Neural cell (in vitro differentiated cells): Measurements from ENCODE around the gene ASS1. TPM values are rescaled to one million over a fixed set of nuclear protein-coding genes. Genes with fewer than 3 reads are reported as not detected.

Experiments
- H2AFZ ChIP-seq: fragments of 200-600, 300-800 bp; sonication (generic), shearing (Covaris generic); 2 replicates; pipeline ENCODE4 v1.6.0; 2014; ENCODE audit warnings: low read depth, mild to moderate bottlenecking, antibody characterized with exemption, low read length, moderate library complexity
- H3F3A ChIP-seq: fragments of 200-600 bp; shearing (Covaris generic); 2 replicates; pipeline ENCODE4 v1.6.1; 2016; ENCODE audit warnings: mild to moderate bottlenecking, moderate library complexity, mixed read lengths, antibody characterized with exemption, low read length; ENCODE audit not compliant: insufficient read depth, poor library complexity, severe bottlenecking
- H3K27ac ChIP-seq: fragments of 200-600, 300-800 bp; sonication (generic), shearing (Covaris generic); 2 replicates; pipeline ENCODE4 v1.5.1; 2014; ENCODE audit warnings: mild to moderate bottlenecking, low read length, moderate library complexity
- H3K27me3 ChIP-seq: fragments of 300-800, 200-600 bp; sonication (generic), shearing (Covaris generic); 2 replicates; pipeline ENCODE4 v1.6.0; 2014; ENCODE audit warnings: mild to moderate bottlenecking, low read depth, low read length, moderate library complexity; ENCODE audit not compliant: insufficient read depth
- H3K36me3 ChIP-seq: fragments of 300-800, 200-600 bp; sonication (generic), shearing (Covaris generic); 2 replicates; pipeline ENCODE4 v1.5.1; 2014; ENCODE audit warnings: mild to moderate bottlenecking, antibody characterized with exemption, low read length, moderate library complexity; ENCODE audit not compliant: insufficient read depth
- H3K4me2 ChIP-seq: fragments of 300-800, 200-600 bp; sonication (generic), shearing (Covaris generic); 2 replicates; pipeline ENCODE4 v1.6.0; 2014; ENCODE audit warnings: mild to moderate bottlenecking, low read length
- H3K4me3 ChIP-seq: fragments of 300-800, 200-600 bp; sonication (generic), shearing (Covaris generic); 2 replicates; pipeline ENCODE4 v1.5.1; 2014; ENCODE audit warnings: mild to moderate bottlenecking, low read length, moderate library complexity
- H3K79me2 ChIP-seq: fragments of 200-600 bp; shearing (Covaris generic); replicated peaks from 2 replicates; pipeline ENCODE4 v1.6.0; 2014; ENCODE audit warnings: mild to moderate bottlenecking, low read length, moderate library complexity; ENCODE audit not compliant: insufficient read depth
- H3K9ac ChIP-seq: fragments of 300-800, 200-600 bp; sonication (generic), shearing (Covaris generic); 2 replicates; pipeline ENCODE4 v1.6.1; 2016; ENCODE audit warnings: mild to moderate bottlenecking, low read length, mixed read lengths
- H3K9me2 ChIP-seq: fragments of 200-600 bp; shearing (Covaris generic); 2 replicates; pipeline ENCODE4 v1.6.1; 2016; ENCODE audit warnings: mild to moderate bottlenecking, low read length, mixed read lengths; ENCODE audit not compliant: insufficient read depth
- H3K9me3 ChIP-seq: fragments of 200-600, 300-800 bp; sonication (generic), shearing (Covaris generic); 2 replicates; pipeline ENCODE4 v1.6.1; 2016; ENCODE audit warnings: mild to moderate bottlenecking, mixed run types, low read length, moderate library complexity, mixed read lengths
- H4K20me1 ChIP-seq: fragments of 200-600 bp; shearing (Covaris generic); 2 replicates; pipeline ENCODE4 v1.6.1; 2016; ENCODE audit warnings: mild to moderate bottlenecking, mixed run types; ENCODE audit not compliant: insufficient read depth
- CTCF ChIP-seq: fragments of 450-650 bp; IDR thresholded peaks from 2 replicates; pipeline ENCODE4 v1.5.1; 2014; ENCODE audit warnings: antibody characterized with exemption, mild to moderate bottlenecking, moderate library complexity; ENCODE audit not compliant: poor library complexity, severe bottlenecking
- EP300 ChIP-seq: fragments of 450-650 bp; conservative IDR thresholded peaks from 2 replicates; pipeline ENCODE4 v1.6.1; 2014; ENCODE audit warnings: antibody characterized with exemption, mild to moderate bottlenecking, moderate library complexity; ENCODE audit not compliant: poor library complexity, severe bottlenecking
- EZH2 ChIP-seq: fragments of 200-600, 300-800 bp; shearing (Covaris generic), sonication (generic); IDR thresholded peaks from 2 replicates; pipeline ENCODE4 v1.6.1; 2014; ENCODE audit warnings: antibody characterized with exemption, low read length, borderline replicate concordance, mild to moderate bottlenecking; ENCODE audit not compliant: insufficient read depth, poor library complexity, severe bottlenecking
- MXI1 ChIP-seq: fragments of 450-650 bp; conservative IDR thresholded peaks from 2 replicates; pipeline ENCODE4 v1.6.1; 2014; ENCODE audit warnings: antibody characterized with exemption, mild to moderate bottlenecking; ENCODE audit not compliant: poor library complexity, severe bottlenecking
- POLR2AphosphoS5 ChIP-seq: IDR thresholded peaks from 2 replicates; pipeline ENCODE4 v1.6.1; 2012
- RAD21 ChIP-seq: fragments of 450-650 bp; conservative IDR thresholded peaks from 2 replicates; pipeline ENCODE4 v1.6.1; 2014; ENCODE audit warnings: antibody characterized with exemption, mild to moderate bottlenecking, moderate library complexity
- REST ChIP-seq: IDR thresholded peaks from 2 replicates; pipeline ENCODE4 v1.6.1; 2012; ENCODE audit warnings: borderline replicate concordance
- SMC3 ChIP-seq: fragments of 450-650 bp; conservative IDR thresholded peaks from 2 replicates; pipeline ENCODE4 v1.6.1; 2014; ENCODE audit warnings: antibody characterized with exemption, mild to moderate bottlenecking, moderate library complexity; ENCODE audit not compliant: poor library complexity
- TAF1 ChIP-seq: IDR thresholded peaks from 2 replicates; pipeline ENCODE4 v1.6.1; 2012; ENCODE audit warnings: low read depth
- polyA plus RNA-seq: library from polyadenylated mRNA; depleted of rRNA; stranded (reverse); fragments of >200 nt; gene quantifications from 2 replicates; pipeline ENCODE4 v1.2.3, GENCODE V29; 2014

Gene ASS1
- polyA plus RNA-seq, 1 donor from 2014 or later, result 2.6 TPM

- H3F3A ChIP-seq, result no peaks in the 10 kb centered on the region
- no peak overlapping the region for H3K4me3 ChIP-seq
- no peaks in the 10 kb centered on the region for H3K9me3 ChIP-seq
- no peaks in the 10 kb centered on the region for H3K36me3 ChIP-seq
- no peak for TF ChIP-seq CTCF
- no peak overlapping the region for H2AFZ ChIP-seq
- peaks cover 26% of the 10 kb centered on the region for H3K27me3 ChIP-seq
- no peaks in the 10 kb centered on the region for H3K79me2 ChIP-seq
- H3K27ac ChIP-seq, result no peak overlapping the region
- H3K9ac ChIP-seq, result no peak overlapping the region
- H3K9me2 ChIP-seq, result no peaks in the 10 kb centered on the region
- H3K4me2 ChIP-seq, result no peak overlapping the region
- no peaks in the 10 kb centered on the region for H4K20me1 ChIP-seq
Measured at GRCh38 chr9:130448035-130448624, 3.4 kb downstream of the ASS1 start.

- no peak overlapping the region for H3K4me2 ChIP-seq
- no peaks in the 10 kb centered on the region for H3F3A ChIP-seq
- H3K9me3 ChIP-seq, result no peaks in the 10 kb centered on the region
- no peaks in the 10 kb centered on the region for H3K79me2 ChIP-seq
- no peaks in the 10 kb centered on the region for H3K9me2 ChIP-seq
- TF ChIP-seq EZH2 (no peak), RAD21 (no peak), MXI1 (no peak), EP300 (no peak), CTCF (no peak), TAF1 (no peak), POLR2AphosphoS5 (no peak), SMC3 (no peak), REST (no peak)
- no peak overlapping the region for H2AFZ ChIP-seq
- no peaks in the 10 kb centered on the region for H4K20me1 ChIP-seq
- no peak overlapping the region for H3K9ac ChIP-seq
- no peak overlapping the region for H3K4me3 ChIP-seq
- H3K36me3 ChIP-seq, result no peaks in the 10 kb centered on the region
- peaks cover 20% of the 10 kb centered on the region for H3K27me3 ChIP-seq
- H3K27ac ChIP-seq, result no peak overlapping the region
Measured at GRCh38 chr9:130448771-130449603, 4.2 kb downstream of the ASS1 start.
